A673 (cell line): Measurements from ENCODE around the gene RALGAPB. TPM values are rescaled to one million over a fixed set of nuclear protein-coding genes. Genes with fewer than 3 reads are reported as not detected.
"Not testable (repeated sequence)": the region's sequence is repeated elsewhere in the genome, so short reads cannot be mapped to it uniquely, and the experiment has no call there.

Experiments used
- BruUV-seq: library from RNA; stranded (reverse); fragments of 400-500 nt; replicated peaks from 2 replicates; lab custom pipeline; 2021; lab: Mats Ljungman, UMichigan
- CTCF ChIA-PET: fragments of 300-600 bp; sonication (Branson Sonifier 250); formaldehyde crosslinking; loops from one replicate; lab custom pipeline; 2022; ENCODE audit warnings: antibody characterized with exemption; lab: Charles Lee
- POLR2A ChIA-PET: fragments of 300-600 bp; sonication (Branson Sonifier 250); formaldehyde crosslinking; loops from one replicate; lab custom pipeline; 2022; ENCODE audit warnings: antibody characterized with exemption; ENCODE audit not compliant: low non-redundant PET; lab: Charles Lee
- DNase-seq: peaks from one replicate; pipeline ENCODE4 v3.0.0-alpha.2; 2015; ENCODE audit warnings: low spot score
- H3K27ac ChIP-seq: fragments of 200-600 bp; sonication (generic); 2 replicates; pipeline ENCODE4 v1.5.1; 2016; ENCODE audit warnings: mixed run types, low read depth, mild to moderate bottlenecking, mixed read lengths, antibody characterized with exemption, low read length; ENCODE audit not compliant: poor library complexity, severe bottlenecking
- H3K27me3 ChIP-seq: fragments of 200-600 bp; sonication (generic); replicated peaks from 2 replicates; pipeline ENCODE4 v1.6.1; 2017; ENCODE audit warnings: mixed run types, low read depth, mild to moderate bottlenecking, mixed read lengths, antibody characterized with exemption, low read length; ENCODE audit not compliant: insufficient read depth, poor library complexity
- H3K36me3 ChIP-seq: fragments of 200-600 bp; sonication (generic); 2 replicates; pipeline ENCODE4 v1.6.1; 2016; ENCODE audit warnings: mixed run types, mild to moderate bottlenecking, mixed read lengths, antibody characterized with exemption, low read length; ENCODE audit not compliant: insufficient read depth, poor library complexity, severe bottlenecking
- H3K4me1 ChIP-seq: fragments of 200-600 bp; sonication (generic); 2 replicates; pipeline ENCODE4 v1.6.1; 2017; ENCODE audit warnings: mixed run types, mild to moderate bottlenecking, mixed read lengths, antibody characterized with exemption, low read length; ENCODE audit not compliant: insufficient read depth, poor library complexity, severe bottlenecking
- H3K4me3 ChIP-seq: fragments of 200-600 bp; sonication (generic); 2 replicates; pipeline ENCODE4 v1.5.1; 2016; ENCODE audit warnings: low read depth, mixed run types, mild to moderate bottlenecking, mixed read lengths, low read length; ENCODE audit not compliant: poor library complexity, severe bottlenecking
- H3K9me3 ChIP-seq: fragments of 200-600 bp; sonication (generic); 2 replicates; pipeline ENCODE4 v1.6.1; 2016; ENCODE audit warnings: mixed run types, low read depth, mild to moderate bottlenecking, mixed read lengths, antibody characterized with exemption, low read length; ENCODE audit not compliant: poor library complexity, severe bottlenecking
- EZH2 ChIP-seq: fragments of 200-600 bp; sonication (generic); IDR thresholded peaks from 2 replicates; pipeline ENCODE4 v1.6.1; 2017; ENCODE audit warnings: borderline replicate concordance, low read depth, mild to moderate bottlenecking, mixed read lengths, antibody characterized with exemption, low read length; ENCODE audit not compliant: poor library complexity, severe bottlenecking
- intact Hi-C: fragments of 100-400 bp; cut with micrococcal nuclease; formaldehyde crosslinking; loops from one replicate; pipeline ENCODE4 v1.10.0; 2022; ENCODE audit not compliant: unreplicated experiment
- total RNA-seq: library from RNA; stranded (reverse); gene quantifications from 2 replicates; pipeline ENCODE4 v1.2.3, GENCODE V29; 2021
- TF ChIP-seq, protein P1 (sequence below): fragments of 300-800, 200-600 bp; sonication (generic); conservative IDR thresholded peaks from 2 replicates; pipeline ENCODE4 v1.5.1; 2017; ENCODE audit warnings: low read depth, mild to moderate bottlenecking, antibody characterized with exemption, low read length, moderate library complexity, mixed read lengths

RALGAPB gene
- total RNA-seq, 1 experiment from 2014 or later, result 34.4 TPM

DNA sequence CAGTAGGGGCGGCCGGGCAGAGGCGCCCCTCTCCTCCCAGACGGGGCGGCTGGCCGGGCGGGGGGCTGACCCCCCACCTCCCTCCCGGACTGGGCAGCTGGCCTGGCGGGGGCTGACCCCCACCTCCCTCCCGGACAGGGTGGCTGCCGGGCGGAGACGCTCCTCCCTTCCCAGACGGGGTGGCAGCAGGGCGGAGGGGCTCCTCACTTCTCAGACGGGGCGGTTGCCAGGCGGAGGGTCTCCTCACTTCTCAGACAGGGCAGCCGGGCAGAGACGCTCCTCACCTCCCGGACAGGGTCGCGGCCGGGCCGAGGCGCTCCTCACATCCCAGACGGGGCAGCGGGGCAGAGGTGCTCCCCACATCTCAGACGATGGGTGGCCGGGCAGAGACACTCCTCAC is 11.1 kb upstream of the RALGAPB start:
- H3K27ac ChIP-seq, H3K9me3 ChIP-seq, POLR2A ChIA-PET, BruUV-seq, intact Hi-C loops, H3K36me3 ChIP-seq, H3K4me3 ChIP-seq, CTCF ChIA-PET, H3K27me3 ChIP-seq, DNase-seq, H3K4me1 ChIP-seq: not testable (repeated sequence)

DNA sequence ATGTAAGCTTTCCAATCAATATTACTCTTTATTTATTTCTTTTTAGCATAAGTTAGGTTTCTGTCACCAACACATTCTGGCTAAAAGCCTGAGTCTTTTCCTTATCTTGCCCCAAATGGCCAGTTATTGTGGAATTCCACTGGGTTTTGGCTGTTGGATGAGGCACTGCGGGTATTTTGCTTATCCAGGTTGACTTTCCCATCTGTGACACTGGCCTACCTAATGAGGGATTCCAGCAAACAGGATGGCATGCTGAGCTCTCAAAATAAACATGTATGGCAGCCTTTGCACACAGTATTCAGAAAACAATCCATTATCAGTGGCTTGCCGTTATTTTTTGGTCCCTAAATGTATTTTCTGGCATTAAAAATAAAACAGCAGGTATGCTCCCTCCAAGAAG is 6.5 kb upstream of the RALGAPB start:
- Histone ChIP-seq H3K27ac (no peak overlapping the region), H3K4me3 (no peak overlapping the region), H3K9me3 (no peaks in the 10 kb centered on the region), H3K4me1 (no peaks in the 10 kb centered on the region), H3K36me3 (no peaks in the 10 kb centered on the region), H3K27me3 (no peaks in the 10 kb centered on the region)
- ChIA-PET CTCF (no interaction called here), POLR2A (no interaction called here)
- no peak for DNase-seq
- no peak for TF ChIP-seq EZH2
- TF ChIP-seq, protein P1, sequence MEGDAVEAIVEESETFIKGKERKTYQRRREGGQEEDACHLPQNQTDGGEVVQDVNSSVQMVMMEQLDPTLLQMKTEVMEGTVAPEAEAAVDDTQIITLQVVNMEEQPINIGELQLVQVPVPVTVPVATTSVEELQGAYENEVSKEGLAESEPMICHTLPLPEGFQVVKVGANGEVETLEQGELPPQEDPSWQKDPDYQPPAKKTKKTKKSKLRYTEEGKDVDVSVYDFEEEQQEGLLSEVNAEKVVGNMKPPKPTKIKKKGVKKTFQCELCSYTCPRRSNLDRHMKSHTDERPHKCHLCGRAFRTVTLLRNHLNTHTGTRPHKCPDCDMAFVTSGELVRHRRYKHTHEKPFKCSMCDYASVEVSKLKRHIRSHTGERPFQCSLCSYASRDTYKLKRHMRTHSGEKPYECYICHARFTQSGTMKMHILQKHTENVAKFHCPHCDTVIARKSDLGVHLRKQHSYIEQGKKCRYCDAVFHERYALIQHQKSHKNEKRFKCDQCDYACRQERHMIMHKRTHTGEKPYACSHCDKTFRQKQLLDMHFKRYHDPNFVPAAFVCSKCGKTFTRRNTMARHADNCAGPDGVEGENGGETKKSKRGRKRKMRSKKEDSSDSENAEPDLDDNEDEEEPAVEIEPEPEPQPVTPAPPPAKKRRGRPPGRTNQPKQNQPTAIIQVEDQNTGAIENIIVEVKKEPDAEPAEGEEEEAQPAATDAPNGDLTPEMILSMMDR, result no peak
- intact Hi-C loops, result no loop called here
- BruUV-seq, result no TSS peak

DNA sequence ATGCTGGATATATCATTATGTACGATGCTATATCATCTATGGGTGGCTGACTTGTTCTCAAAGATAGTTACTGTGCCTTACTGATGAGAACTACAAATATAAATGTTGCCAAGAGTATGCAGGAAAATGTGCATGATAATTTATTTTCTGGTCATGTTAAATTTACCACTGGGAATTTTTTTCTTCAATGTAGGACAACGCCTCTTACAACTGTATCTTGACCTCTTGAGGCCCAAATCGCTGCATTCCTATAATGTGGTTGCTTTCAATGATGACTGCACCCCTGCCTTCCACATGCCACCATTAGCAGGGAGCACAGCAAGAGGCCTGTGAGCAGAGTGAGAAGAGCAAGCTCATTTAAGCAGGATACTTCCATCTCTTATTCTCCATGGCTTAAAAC is 5.7 kb upstream of the RALGAPB start:
- BruUV-seq, result no TSS peak
- TF ChIP-seq, protein P1, result no peak
- no peak for TF ChIP-seq EZH2
- no peaks in the 10 kb centered on the region for H3K36me3 ChIP-seq
- ChIA-PET POLR2A (interaction anchor here (0.6 kb wide), 1 partner anchor 36 kb away, joined by 3 read pairs; no protein-coding TSS in a partner anchor), CTCF (no interaction called here)
- H3K27ac ChIP-seq, result no peak overlapping the region
- DNase-seq, result no peak
- H3K27me3 ChIP-seq, result no peaks in the 10 kb centered on the region
- no peak overlapping the region for H3K4me3 ChIP-seq
- H3K9me3 ChIP-seq, result no peaks in the 10 kb centered on the region
- intact Hi-C loops, result no loop called here
- no peaks in the 10 kb centered on the region for H3K4me1 ChIP-seq

DNA sequence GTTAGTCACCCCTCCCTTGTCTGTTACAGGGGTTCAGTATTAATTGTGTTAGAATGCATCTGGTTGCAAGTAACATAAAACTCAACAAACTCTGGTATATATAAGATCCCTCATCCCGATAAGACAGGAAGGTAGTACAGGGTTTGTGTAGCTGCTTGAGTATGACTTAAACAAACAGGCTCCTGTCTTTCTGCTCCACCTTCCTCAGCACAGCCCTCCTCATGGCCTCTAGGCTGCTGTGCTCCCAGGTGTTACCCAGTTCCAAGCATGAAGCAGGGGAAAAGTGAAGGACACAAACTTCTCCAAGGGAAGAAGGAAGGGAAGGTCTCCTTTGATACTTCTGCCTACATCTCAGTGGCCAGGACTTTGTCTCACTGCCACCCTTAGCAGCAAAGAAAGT is 1.4 kb upstream of the RALGAPB start:
- no peaks in the 10 kb centered on the region for H3K9me3 ChIP-seq
- no peak overlapping the region for H3K27ac ChIP-seq
- H3K4me3 ChIP-seq, result no peak overlapping the region
- H3K36me3 ChIP-seq, result no peaks in the 10 kb centered on the region
- TF ChIP-seq, protein P1, result no peak
- TF ChIP-seq EZH2, result no peak
- intact Hi-C loops, result no loop called here
- H3K4me1 ChIP-seq, result peaks cover 8% of the 10 kb centered on the region
- no peaks in the 10 kb centered on the region for H3K27me3 ChIP-seq
- DNase-seq, result no peak
- POLR2A ChIA-PET, result no interaction called here
- CTCF ChIA-PET, result no interaction called here
- no TSS peak for BruUV-seq
